T-helper 2 cell treated with Interferon-gamma antibody and Interleukin-4, amounts not matched to agents 5 μg/mL and 100 μg/mL, for 36 hours (primary cell): Measurements from ENCODE around the gene TEAD4.

Experiments used
- DNase-seq: peaks from one replicate; pipeline ENCODE4 v3.0.0; 2021; ENCODE audit warnings: low spot score
- H3K27ac Mint-ChIP-seq: one replicate; pipeline ENCODE4 v1.8.0; 2021; ENCODE audit warnings: mild to moderate bottlenecking, mixed read lengths
- H3K27me3 Mint-ChIP-seq: one replicate; pipeline ENCODE4 v1.8.0; 2021; ENCODE audit warnings: low read depth, mixed read lengths
- H3K36me3 Mint-ChIP-seq: one replicate; pipeline ENCODE4 v1.8.0; 2021; ENCODE audit warnings: low read depth, mixed read lengths
- H3K4me1 Mint-ChIP-seq: one replicate; pipeline ENCODE4 v1.8.0; 2021; ENCODE audit warnings: low read depth, mixed read lengths
- H3K4me3 Mint-ChIP-seq: one replicate; pipeline ENCODE4 v1.8.0; 2022; ENCODE audit warnings: mild to moderate bottlenecking, moderate library complexity, mixed read lengths
- H3K9me3 Mint-ChIP-seq: one replicate; pipeline ENCODE4 v1.8.0; 2021; ENCODE audit warnings: mixed read lengths

The TEAD4 gene

DNA sequence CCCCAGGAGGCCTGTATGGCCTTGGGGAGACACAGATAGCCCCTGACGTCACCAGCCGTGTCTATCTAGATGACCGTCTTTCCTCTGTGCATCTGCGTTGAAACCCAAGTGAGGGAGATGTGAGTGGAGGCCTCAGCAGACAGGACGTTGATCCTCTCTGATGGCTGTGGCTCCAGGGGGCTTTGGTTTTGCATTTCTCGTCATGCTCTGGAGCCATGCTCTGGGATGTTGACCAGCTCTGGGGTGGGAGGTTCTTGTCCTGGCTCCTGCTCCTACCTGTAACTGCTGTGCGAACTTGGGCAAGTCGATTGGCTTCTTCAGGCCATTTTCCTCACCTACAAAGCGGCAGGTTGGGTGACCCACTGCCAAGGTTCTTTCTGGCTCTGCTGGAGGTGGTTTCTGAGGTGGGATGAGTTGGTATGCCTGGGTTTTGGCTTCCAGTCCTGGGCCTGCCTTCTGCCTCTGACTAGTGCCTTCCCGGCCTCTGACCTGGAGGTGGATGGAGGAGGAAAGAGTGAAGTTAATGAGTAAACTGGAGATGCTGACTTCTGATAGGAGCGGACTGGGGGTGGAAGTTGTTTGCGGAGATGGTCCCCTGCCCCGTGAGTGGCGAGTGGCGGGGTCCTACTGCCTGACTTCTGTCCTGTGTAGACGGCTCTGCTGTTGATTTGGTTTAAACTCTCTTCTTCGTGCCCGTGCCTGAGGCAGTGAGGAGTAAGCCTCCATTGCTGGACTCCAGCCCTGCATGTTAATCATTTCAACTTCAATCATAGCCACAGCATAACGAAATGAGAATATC, 126.3 kb downstream of the TEAD4 start:
- Mint-ChIP-seq H3K9me3 (no peaks in the 10 kb centered on the region), H3K27ac (no peak overlapping the region), H3K4me1 (no peaks in the 10 kb centered on the region), H3K27me3 (peaks cover 7% of the 10 kb centered on the region), H3K36me3 (no peaks in the 10 kb centered on the region), H3K4me3 (no peak overlapping the region)
- DNase-seq, result no peak

DNA sequence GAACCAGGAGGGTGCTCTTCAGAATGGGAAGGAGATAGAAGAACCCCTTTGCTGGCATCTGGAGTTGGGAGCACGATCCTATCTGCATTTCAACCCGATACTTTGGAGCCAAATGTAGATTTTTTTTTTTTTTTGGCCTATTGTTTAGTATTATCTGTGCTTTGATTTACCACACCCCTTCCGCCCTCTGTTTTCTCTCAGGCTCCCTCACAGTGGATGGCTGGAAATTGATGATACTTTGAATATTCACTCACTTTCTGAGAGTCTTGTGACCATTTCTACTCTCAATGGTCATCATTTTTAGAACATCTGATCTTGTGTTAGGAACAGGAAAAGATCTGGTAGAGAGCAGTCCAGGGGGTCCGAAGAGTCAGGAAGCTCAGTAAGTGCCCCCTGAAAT, 127.0 kb downstream of the TEAD4 start:
- Mint-ChIP-seq H3K27ac (no peak overlapping the region), H3K4me3 (no peak overlapping the region), H3K36me3 (no peaks in the 10 kb centered on the region), H3K27me3 (peaks cover 4% of the 10 kb centered on the region), H3K9me3 (no peaks in the 10 kb centered on the region), H3K4me1 (no peaks in the 10 kb centered on the region)
- no peak for DNase-seq

DNA sequence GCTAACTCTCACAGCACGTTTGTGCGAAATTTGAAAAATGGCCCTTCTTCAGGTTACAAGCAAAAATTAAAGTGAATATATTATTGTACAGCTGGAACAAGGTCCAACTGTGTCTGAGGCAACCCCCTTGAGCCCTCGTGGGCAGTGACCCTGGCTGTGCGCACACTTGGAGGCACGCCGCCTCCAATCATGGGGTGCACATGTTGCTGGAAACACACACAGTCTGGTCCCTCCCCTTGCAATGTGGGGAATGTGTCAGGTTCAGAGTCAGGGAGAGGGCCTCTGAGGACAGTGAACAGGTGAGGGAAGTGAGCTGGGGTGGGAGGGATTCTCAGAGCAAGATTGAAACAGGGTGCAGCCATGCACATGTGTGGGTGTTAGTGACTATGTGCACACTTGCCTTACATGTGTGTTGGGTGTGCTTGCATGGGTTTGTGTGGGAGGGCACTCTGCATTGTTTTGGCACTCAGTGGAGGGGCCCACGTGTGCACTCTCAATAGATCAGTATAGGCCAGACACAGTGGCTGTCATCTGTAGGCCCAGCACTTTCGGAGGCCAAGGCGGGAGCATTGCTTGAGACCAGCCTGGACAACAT, 127.6 kb downstream of the TEAD4 start:
- Mint-ChIP-seq H3K27ac (no peak overlapping the region), H3K4me3 (no peak overlapping the region), H3K9me3 (no peaks in the 10 kb centered on the region), H3K27me3 (no peaks in the 10 kb centered on the region), H3K4me1 (no peaks in the 10 kb centered on the region), H3K36me3 (no peaks in the 10 kb centered on the region)
- DNase-seq, result no peak

DNA sequence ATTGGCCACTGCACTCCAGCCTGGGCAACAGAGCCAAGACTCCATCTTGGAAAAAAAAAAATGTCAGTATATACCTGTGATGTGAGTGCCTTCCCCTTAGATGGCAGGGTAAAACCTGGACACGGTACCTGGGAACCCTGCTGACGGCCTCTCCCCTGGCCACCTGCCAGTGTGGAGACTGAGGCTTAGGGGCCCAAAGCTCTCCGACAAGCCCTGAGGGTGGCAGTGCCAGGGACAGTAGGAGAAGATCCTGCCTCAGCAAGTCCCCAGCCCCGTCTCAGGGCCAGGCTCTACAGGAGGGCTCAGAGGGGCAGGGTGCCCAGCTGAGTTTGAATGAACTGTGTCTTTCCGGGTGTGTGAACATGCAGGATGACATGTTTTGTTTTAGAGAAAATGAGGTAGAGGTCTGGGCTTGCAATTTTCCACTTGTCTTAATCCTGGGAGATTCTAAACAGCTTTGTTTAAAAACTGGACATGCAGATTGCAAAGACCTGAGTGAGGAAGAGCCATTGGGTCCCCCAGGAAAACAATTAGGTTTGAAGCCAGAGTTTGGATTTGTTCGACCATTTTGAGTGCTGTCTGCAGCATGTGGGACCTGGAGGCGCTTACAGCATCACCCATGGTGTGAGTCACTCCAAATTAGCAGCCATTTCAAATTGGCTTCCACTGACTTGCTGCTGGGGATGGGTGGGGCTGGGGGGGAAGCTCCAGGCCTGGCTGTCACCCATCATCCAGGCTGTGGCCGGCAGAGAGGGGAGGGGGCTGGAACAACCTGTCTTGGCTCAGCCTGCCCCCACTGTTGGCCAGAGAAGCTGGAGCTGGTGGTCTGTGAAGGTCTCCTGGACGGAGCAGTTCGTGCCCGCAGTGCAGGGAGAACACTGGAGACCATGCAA, 128.8 kb downstream of the TEAD4 start:
- no peak overlapping the region for H3K27ac Mint-ChIP-seq
- no peaks in the 10 kb centered on the region for H3K9me3 Mint-ChIP-seq
- H3K4me3 Mint-ChIP-seq, result no peak overlapping the region
- no peaks in the 10 kb centered on the region for H3K4me1 Mint-ChIP-seq
- no peaks in the 10 kb centered on the region for H3K27me3 Mint-ChIP-seq
- no peaks in the 10 kb centered on the region for H3K36me3 Mint-ChIP-seq
- no peak for DNase-seq

DNA sequence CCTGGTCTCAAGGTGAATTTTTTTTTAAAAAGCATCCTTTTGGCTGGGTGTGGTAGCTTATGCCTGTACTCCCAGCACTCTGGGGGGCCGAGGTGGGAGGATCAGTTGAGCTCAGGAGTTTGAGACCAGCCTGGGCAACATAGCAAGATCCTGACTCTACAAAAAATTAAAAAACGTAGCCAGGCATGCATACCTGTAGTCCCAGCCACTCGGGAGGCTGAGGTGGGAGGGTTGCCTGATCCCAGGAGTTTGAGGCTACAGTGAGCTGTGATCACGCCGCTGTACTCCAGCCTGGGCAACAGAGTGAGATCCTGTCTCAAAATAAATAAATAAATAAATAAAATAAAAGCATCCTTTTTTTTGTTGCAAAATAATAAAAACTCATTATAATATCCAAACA, 130.4 kb downstream of the TEAD4 start:
- no peaks in the 10 kb centered on the region for H3K36me3 Mint-ChIP-seq
- no peak overlapping the region for H3K27ac Mint-ChIP-seq
- DNase-seq, result no peak
- H3K9me3 Mint-ChIP-seq, result no peaks in the 10 kb centered on the region
- H3K4me1 Mint-ChIP-seq, result no peaks in the 10 kb centered on the region
- no peak overlapping the region for H3K4me3 Mint-ChIP-seq
- H3K27me3 Mint-ChIP-seq, result no peaks in the 10 kb centered on the region
